ENCODE results near the gene RERG.
A peak's percentile ranks its signal among the peaks of the same experiment; 100 is the strongest.
"Not testable (repeated sequence)": the region's sequence is repeated elsewhere in the genome, so short reads cannot be mapped to it uniquely, and the experiment has no call there.

RERG gene

GRCh38 chr12:15220915-15221885, at the start of gene RERG:
RERG (minus strand) TSS chr12:15221417; CDS start chr12:15217489, 3,928 bp downstream.
- DNase-seq, result peak in 50 of 51 donors; percentile 7 to 90 (median 62)

GRCh38 chr12:15270591-15270990, 49.4 kb upstream of the RERG start:
- no peak for DNase-seq

GRCh38 chr12:15268927-15269552, 47.8 kb upstream of the RERG start:
- peak in 13 of 51 donors; percentile 1 to 42 (median 5) for DNase-seq

- no peak for DNase-seq
These were observed 47.1 kb upstream of the RERG start for GRCh38 chr12:15268309-15268708.

- no peak for DNase-seq
These were observed 44.7 kb upstream of the RERG start for GRCh38 chr12:15265875-15266274.

GRCh38 chr12:15256761-15257160, 35.5 kb upstream of the RERG start:
- no peak for DNase-seq

- no peak for DNase-seq
These were observed 32.8 kb upstream of the RERG start for GRCh38 chr12:15253990-15254389.

- DNase-seq, result no peak
These were observed 23.7 kb upstream of the RERG start for GRCh38 chr12:15244926-15245325.

- DNase-seq, result no peak
These were observed 23.1 kb upstream of the RERG start for GRCh38 chr12:15244341-15244740.

- no peak for DNase-seq
These were observed 21.9 kb upstream of the RERG start for GRCh38 chr12:15243102-15243501.

GRCh38 chr12:15240898-15241297, 19.7 kb upstream of the RERG start:
- DNase-seq, result no peak

- no peak for DNase-seq
These were observed 13.3 kb upstream of the RERG start for GRCh38 chr12:15234508-15234907.

- DNase-seq, result no peak
These were observed 12.8 kb upstream of the RERG start for GRCh38 chr12:15234011-15234410.

GRCh38 chr12:15232959-15233358, 11.7 kb upstream of the RERG start:
- DNase-seq, result no peak

- no peak for DNase-seq
These were observed 10.3 kb upstream of the RERG start for GRCh38 chr12:15231493-15231892.

GRCh38 chr12:15230751-15231150, 9.5 kb upstream of the RERG start:
- DNase-seq, result no peak

- no peak for DNase-seq
These were observed 8.9 kb upstream of the RERG start for GRCh38 chr12:15230137-15230536.

- peak in 5 of 51 donors; percentile 1 to 4 (median 2) for DNase-seq
These were observed 5.9 kb upstream of the RERG start for GRCh38 chr12:15227004-15227679.

GRCh38 chr12:15225863-15226218, 4.6 kb upstream of the RERG start:
- DNase-seq, result not testable (repeated sequence)

GRCh38 chr12:15225136-15225862, 4.1 kb upstream of the RERG start:
- DNase-seq, result no peak

- no peak for DNase-seq
These were observed 1.0 kb upstream of the RERG start for GRCh38 chr12:15222219-15222618.

All from hypothalamus (tissue), 51 donors.